ENCODE data around the gene RNASEL. TPM values are rescaled to one million over a fixed set of nuclear protein-coding genes. Genes with fewer than 3 reads are reported as not detected.
"Not testable (repeated sequence)": the region's sequence is repeated elsewhere in the genome, so short reads cannot be mapped to it uniquely, and the experiment has no call there.

Gene RNASEL
- total and polyA plus RNA-seq, 2 donors (not counting 1 experiment from before 2014, with no cell fraction given) = 6.9 to 18.1 TPM

DNA sequence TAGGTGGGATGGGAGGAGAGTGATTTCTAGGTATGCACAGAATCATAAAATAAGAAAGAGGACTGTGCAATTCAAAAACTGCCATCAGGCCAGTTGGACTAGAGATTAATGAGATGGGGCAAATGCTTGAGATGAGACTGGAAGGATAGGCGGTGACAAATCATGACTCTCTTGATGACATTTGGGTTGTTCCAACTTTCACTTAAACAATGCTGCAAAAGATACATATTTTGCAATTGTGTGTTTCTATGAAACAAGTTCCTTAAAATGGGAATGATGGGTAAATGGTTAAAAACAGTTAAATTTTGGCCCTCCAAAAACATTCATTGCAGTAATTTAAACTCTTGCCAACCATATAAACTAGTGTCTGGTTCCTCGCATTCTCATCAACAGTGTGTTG lies 55.2 kb downstream of the RNASEL start:
- H3K27ac ChIP-seq (ENCODE audit: low read length in 2 of 2) = no peak overlapping the region
- Mint-ChIP-seq H3K27ac (no peak overlapping the region), H3K27me3 (no peaks in the 10 kb centered on the region), H3K4me3 (no peak overlapping the region), H3K9me3 (ENCODE audit: insufficient read depth) (peaks cover 2% of the 10 kb centered on the region), H3K4me1 (no peaks in the 10 kb centered on the region)
- no CpG with 5 or more reads among the region's 2 CpGs for WGBS (ENCODE audit: insufficient coverage)
- H3K4me1 ChIP-seq (ENCODE audit: control insufficient read depth in 2 of 2, insufficient read depth in 2 of 2, low read length in 2 of 2) = no peaks in the 10 kb centered on the region
- no peak overlapping the region for H3K4me2 ChIP-seq (replicated peaks; ENCODE audit: low read depth, low read length, poor library complexity, severe bottlenecking)
- H3K27me3 ChIP-seq (replicated peaks in 1 of 4; ENCODE audit: control extremely low read depth in 1 of 4, control insufficient read depth in 3 of 4, insufficient read depth in 4 of 4, low read length in 3 of 4) = no peaks in the 10 kb centered on the region
- ChIA-PET CTCF (no interaction called here), POLR2A (no interaction called here)
- H4K20me1 ChIP-seq (ENCODE audit: control insufficient read depth, insufficient read depth, low read length, poor library complexity, severe bottlenecking) = no peaks in the 10 kb centered on the region
- no peak for ATAC-seq (ENCODE audit: low read depth)
- no peaks in the 10 kb centered on the region for H3K79me2 ChIP-seq (ENCODE audit: control insufficient read depth, insufficient read depth, low read length)
- H3K36me3 ChIP-seq (replicated peaks in 1 of 2; ENCODE audit: control extremely low read depth in 1 of 2, control insufficient read depth in 1 of 2, extremely low read depth in 1 of 2, insufficient read depth in 2 of 2, low read length in 1 of 2) = no peaks in the 10 kb centered on the region
- intact Hi-C loops (cut with micrococcal nuclease) = no loop called here
- H3K4me3 ChIP-seq (ENCODE audit: control extremely low read depth in 1 of 5, extremely low read depth in 1 of 5, insufficient read depth in 1 of 5, low read depth in 2 of 5, low read length in 4 of 5) = no peak overlapping the region
- H3K9me3 ChIP-seq (ENCODE audit: control extremely low read depth in 1 of 3, control insufficient read depth in 2 of 3, insufficient read depth in 1 of 3, low read length in 2 of 3) = peaks cover 0 to 2% (median 2%) of the 10 kb centered on the region in 3 donors
- no peak for DNase-seq
- no peak overlapping the region for H2AFZ ChIP-seq (ENCODE audit: insufficient read depth, low read depth, low read length, poor library complexity, severe bottlenecking)
- TF ChIP-seq, protein P1, sequence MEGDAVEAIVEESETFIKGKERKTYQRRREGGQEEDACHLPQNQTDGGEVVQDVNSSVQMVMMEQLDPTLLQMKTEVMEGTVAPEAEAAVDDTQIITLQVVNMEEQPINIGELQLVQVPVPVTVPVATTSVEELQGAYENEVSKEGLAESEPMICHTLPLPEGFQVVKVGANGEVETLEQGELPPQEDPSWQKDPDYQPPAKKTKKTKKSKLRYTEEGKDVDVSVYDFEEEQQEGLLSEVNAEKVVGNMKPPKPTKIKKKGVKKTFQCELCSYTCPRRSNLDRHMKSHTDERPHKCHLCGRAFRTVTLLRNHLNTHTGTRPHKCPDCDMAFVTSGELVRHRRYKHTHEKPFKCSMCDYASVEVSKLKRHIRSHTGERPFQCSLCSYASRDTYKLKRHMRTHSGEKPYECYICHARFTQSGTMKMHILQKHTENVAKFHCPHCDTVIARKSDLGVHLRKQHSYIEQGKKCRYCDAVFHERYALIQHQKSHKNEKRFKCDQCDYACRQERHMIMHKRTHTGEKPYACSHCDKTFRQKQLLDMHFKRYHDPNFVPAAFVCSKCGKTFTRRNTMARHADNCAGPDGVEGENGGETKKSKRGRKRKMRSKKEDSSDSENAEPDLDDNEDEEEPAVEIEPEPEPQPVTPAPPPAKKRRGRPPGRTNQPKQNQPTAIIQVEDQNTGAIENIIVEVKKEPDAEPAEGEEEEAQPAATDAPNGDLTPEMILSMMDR (IDR thresholded peaks at IDR 0.05) = no peak
- TF ChIP-seq EZH2 (IDR thresholded peaks at IDR 0.05; ENCODE audit: borderline replicate concordance, insufficient read depth, low read depth, low read length, poor library complexity, severe bottlenecking) = no peak
- H3K9ac ChIP-seq (ENCODE audit: low read length) = no peak overlapping the region

DNA sequence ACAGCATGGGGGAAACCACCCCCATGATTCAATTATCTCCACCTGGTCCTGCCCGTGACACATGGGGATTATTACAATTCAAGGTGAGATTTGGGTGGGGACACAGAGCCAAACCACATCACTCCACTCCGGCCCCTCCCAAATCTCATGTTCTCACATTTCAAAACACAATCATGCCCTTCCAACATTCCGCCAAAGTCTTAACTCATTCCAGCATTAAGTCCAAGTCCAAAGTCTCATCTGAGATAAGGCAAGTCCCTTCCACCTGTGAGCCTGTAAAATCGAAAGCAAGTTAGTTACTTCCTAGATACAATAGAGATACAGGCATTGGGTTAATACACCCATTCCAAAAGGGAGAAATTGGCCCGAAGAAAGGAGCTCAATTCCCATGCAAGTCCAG lies 60.9 kb downstream of the RNASEL start:
- ATAC-seq (ENCODE audit: low read depth); H3K4me3 ChIP-seq (ENCODE audit: control extremely low read depth in 1 of 5, extremely low read depth in 1 of 5, insufficient read depth in 1 of 5, low read depth in 2 of 5, low read length in 4 of 5): not testable (repeated sequence)
- 96% methylated on average over 5 of the region's 5 CpGs for WGBS (ENCODE audit: insufficient coverage)

More for the DNA sequence above, 60.9 kb downstream of the RNASEL start:
- H3K9ac ChIP-seq (ENCODE audit: low read length); H3K4me1 Mint-ChIP-seq; intact Hi-C loops (cut with micrococcal nuclease); H3K27ac Mint-ChIP-seq; H2AFZ ChIP-seq (ENCODE audit: insufficient read depth, low read depth, low read length, poor library complexity, severe bottlenecking); H3K4me3 Mint-ChIP-seq; H3K4me2 ChIP-seq (replicated peaks; ENCODE audit: low read depth, low read length, poor library complexity, severe bottlenecking); H3K27me3 Mint-ChIP-seq; H4K20me1 ChIP-seq (ENCODE audit: control insufficient read depth, insufficient read depth, low read length, poor library complexity, severe bottlenecking); H3K27ac ChIP-seq (ENCODE audit: low read length in 2 of 2); H3K4me1 ChIP-seq (ENCODE audit: control insufficient read depth in 2 of 2, insufficient read depth in 2 of 2, low read length in 2 of 2); H3K27me3 ChIP-seq (replicated peaks in 1 of 4; ENCODE audit: control extremely low read depth in 1 of 4, control insufficient read depth in 3 of 4, insufficient read depth in 4 of 4, low read length in 3 of 4); CTCF ChIA-PET; POLR2A ChIA-PET; H3K79me2 ChIP-seq (ENCODE audit: control insufficient read depth, insufficient read depth, low read length); H3K36me3 ChIP-seq (replicated peaks in 1 of 2; ENCODE audit: control extremely low read depth in 1 of 2, control insufficient read depth in 1 of 2, extremely low read depth in 1 of 2, insufficient read depth in 2 of 2, low read length in 1 of 2); DNase-seq: not testable (repeated sequence)
- peaks cover 10 to 29% (median 13%) of the 10 kb centered on the region in 3 donors for H3K9me3 ChIP-seq (ENCODE audit: control extremely low read depth in 1 of 3, control insufficient read depth in 2 of 3, insufficient read depth in 1 of 3, low read length in 2 of 3)
- peaks cover 14% of the 10 kb centered on the region for H3K9me3 Mint-ChIP-seq (ENCODE audit: insufficient read depth)

Measured in B cell (primary cell).